T-helper 2 cell treated with Interferon-gamma antibody and Interleukin-4, amounts not matched to agents 5 μg/mL and 100 μg/mL, for 36 hours (primary cell): ENCODE data around the gene RBMXL3.
"Not testable (repeated sequence)": the region's sequence is repeated elsewhere in the genome, so short reads cannot be mapped to it uniquely, and the experiment has no call there.

ENCODE experiments used
- DNase-seq: peaks from one replicate; pipeline ENCODE4 v3.0.0; 2021; ENCODE audit warnings: low spot score
- H3K27ac Mint-ChIP-seq: one replicate; pipeline ENCODE4 v1.8.0; 2021; ENCODE audit warnings: mild to moderate bottlenecking, mixed read lengths
- H3K27me3 Mint-ChIP-seq: one replicate; pipeline ENCODE4 v1.8.0; 2021; ENCODE audit warnings: low read depth, mixed read lengths
- H3K36me3 Mint-ChIP-seq: one replicate; pipeline ENCODE4 v1.8.0; 2021; ENCODE audit warnings: low read depth, mixed read lengths
- H3K4me1 Mint-ChIP-seq: one replicate; pipeline ENCODE4 v1.8.0; 2021; ENCODE audit warnings: low read depth, mixed read lengths
- H3K4me3 Mint-ChIP-seq: one replicate; pipeline ENCODE4 v1.8.0; 2022; ENCODE audit warnings: mild to moderate bottlenecking, moderate library complexity, mixed read lengths
- H3K9me3 Mint-ChIP-seq: one replicate; pipeline ENCODE4 v1.8.0; 2021; ENCODE audit warnings: mixed read lengths

Gene RBMXL3

GRCh38 chrX:115209547-115209946 is 20.3 kb downstream of the RBMXL3 start:
- not testable (repeated sequence) for H3K27ac Mint-ChIP-seq, H3K4me3 Mint-ChIP-seq, DNase-seq, H3K4me1 Mint-ChIP-seq, H3K27me3 Mint-ChIP-seq, H3K9me3 Mint-ChIP-seq, H3K36me3 Mint-ChIP-seq

- no peaks in the 10 kb centered on the region for H3K27me3 Mint-ChIP-seq
- H3K36me3 Mint-ChIP-seq: no peaks in the 10 kb centered on the region
- no peak overlapping the region for H3K27ac Mint-ChIP-seq
- H3K4me1 Mint-ChIP-seq: no peaks in the 10 kb centered on the region
- H3K9me3 Mint-ChIP-seq: no peaks in the 10 kb centered on the region
- no peak for DNase-seq
- no peak overlapping the region for H3K4me3 Mint-ChIP-seq
Measured at GRCh38 chrX:115214151-115214550, 24.9 kb downstream of the RBMXL3 start.

- no peak overlapping the region for H3K4me3 Mint-ChIP-seq
- no peak for DNase-seq
- H3K4me1 Mint-ChIP-seq: no peaks in the 10 kb centered on the region
- no peaks in the 10 kb centered on the region for H3K27me3 Mint-ChIP-seq
- H3K36me3 Mint-ChIP-seq: no peaks in the 10 kb centered on the region
- no peak overlapping the region for H3K27ac Mint-ChIP-seq
- no peaks in the 10 kb centered on the region for H3K9me3 Mint-ChIP-seq
Measured at GRCh38 chrX:115214605-115215004, 25.4 kb downstream of the RBMXL3 start.

- not testable (repeated sequence) for H3K36me3 Mint-ChIP-seq, H3K4me1 Mint-ChIP-seq, H3K9me3 Mint-ChIP-seq, DNase-seq, H3K27me3 Mint-ChIP-seq, H3K27ac Mint-ChIP-seq, H3K4me3 Mint-ChIP-seq
Measured at GRCh38 chrX:115217346-115217745, 28.1 kb downstream of the RBMXL3 start.

GRCh38 chrX:115226929-115227328 is 37.7 kb downstream of the RBMXL3 start:
- H3K27ac Mint-ChIP-seq: no peak overlapping the region
- no peak for DNase-seq
- H3K36me3 Mint-ChIP-seq: no peaks in the 10 kb centered on the region
- peaks cover 1% of the 10 kb centered on the region for H3K27me3 Mint-ChIP-seq
- no peaks in the 10 kb centered on the region for H3K4me1 Mint-ChIP-seq
- H3K9me3 Mint-ChIP-seq: no peaks in the 10 kb centered on the region
- no peak overlapping the region for H3K4me3 Mint-ChIP-seq

- DNase-seq: no peak
- H3K36me3 Mint-ChIP-seq: no peaks in the 10 kb centered on the region
- no peaks in the 10 kb centered on the region for H3K9me3 Mint-ChIP-seq
- H3K27me3 Mint-ChIP-seq: peaks cover 13% of the 10 kb centered on the region
- no peak overlapping the region for H3K27ac Mint-ChIP-seq
- H3K4me1 Mint-ChIP-seq: no peaks in the 10 kb centered on the region
- H3K4me3 Mint-ChIP-seq: no peak overlapping the region
Measured at GRCh38 chrX:115229337-115230003, 40.3 kb downstream of the RBMXL3 start.

GRCh38 chrX:115232933-115233496 is 43.8 kb downstream of the RBMXL3 start:
- Mint-ChIP-seq H3K4me1 (no peaks in the 10 kb centered on the region), H3K4me3 (no peak overlapping the region), H3K36me3 (no peaks in the 10 kb centered on the region), H3K9me3 (no peaks in the 10 kb centered on the region), H3K27me3 (peaks cover 19% of the 10 kb centered on the region), H3K27ac (no peak overlapping the region)
- no peak for DNase-seq

GRCh38 chrX:115233497-115234455 is 44.6 kb downstream of the RBMXL3 start, which contains the start of gene LRCH2:
TSS of gene LRCH2 (minus strand) at chrX:115234096. CDS start at chrX:115234041, 55 bp downstream.
- no peak for DNase-seq
- Mint-ChIP-seq H3K36me3 (no peaks in the 10 kb centered on the region), H3K4me1 (no peaks in the 10 kb centered on the region), H3K27me3 (peaks cover 19% of the 10 kb centered on the region), H3K9me3 (no peaks in the 10 kb centered on the region), H3K4me3 (no peak within 1 kb of the TSS), H3K27ac (no peak within 1 kb of the TSS)

- H3K27me3 Mint-ChIP-seq: peaks cover 19% of the 10 kb centered on the region
- no peaks in the 10 kb centered on the region for H3K36me3 Mint-ChIP-seq
- no peaks in the 10 kb centered on the region for H3K4me1 Mint-ChIP-seq
- DNase-seq: no peak
- H3K9me3 Mint-ChIP-seq: no peaks in the 10 kb centered on the region
- no peak overlapping the region for H3K27ac Mint-ChIP-seq
- no peak overlapping the region for H3K4me3 Mint-ChIP-seq
Measured at GRCh38 chrX:115234461-115234860, 45.3 kb downstream of the RBMXL3 start.

GRCh38 chrX:115236560-115236959 is 47.4 kb downstream of the RBMXL3 start:
- Mint-ChIP-seq H3K27me3 (peaks cover 19% of the 10 kb centered on the region), H3K9me3 (no peaks in the 10 kb centered on the region), H3K36me3 (no peaks in the 10 kb centered on the region), H3K4me3 (no peak overlapping the region), H3K27ac (no peak overlapping the region), H3K4me1 (no peaks in the 10 kb centered on the region)
- DNase-seq: no peak

- DNase-seq: no peak
- H3K27me3 Mint-ChIP-seq: peaks cover 16% of the 10 kb centered on the region
- H3K27ac Mint-ChIP-seq: no peak overlapping the region
- no peaks in the 10 kb centered on the region for H3K9me3 Mint-ChIP-seq
- no peak overlapping the region for H3K4me3 Mint-ChIP-seq
- H3K4me1 Mint-ChIP-seq: no peaks in the 10 kb centered on the region
- no peaks in the 10 kb centered on the region for H3K36me3 Mint-ChIP-seq
Measured at GRCh38 chrX:115237056-115237455, 47.8 kb downstream of the RBMXL3 start.
